ENCODE results near the gene PROC.

DNA sequence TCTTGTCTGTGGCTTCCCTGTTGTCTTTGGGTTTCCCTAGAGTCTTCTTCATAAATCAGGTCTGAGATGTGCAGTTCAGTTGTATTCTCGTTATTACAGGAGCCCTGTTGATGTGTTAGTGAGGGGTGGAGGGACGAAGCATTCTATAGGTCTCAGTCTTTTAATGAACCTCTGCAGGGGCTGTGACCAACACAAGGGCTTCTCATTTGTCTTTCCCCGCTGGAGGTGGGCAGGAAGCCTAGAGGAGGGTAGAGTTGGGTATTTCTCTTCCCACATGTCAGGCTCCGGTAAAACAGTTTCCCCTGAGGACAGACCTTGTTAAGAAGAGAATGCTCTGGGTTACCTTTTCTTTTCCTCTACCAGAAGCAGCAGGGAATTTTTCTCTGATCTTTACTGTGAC lies 31.2 kb downstream of the PROC start:
- TF ChIP-seq POLR2A (IDR thresholded peaks at IDR 0.05): no peak
- TF ChIP-seq, protein P1, sequence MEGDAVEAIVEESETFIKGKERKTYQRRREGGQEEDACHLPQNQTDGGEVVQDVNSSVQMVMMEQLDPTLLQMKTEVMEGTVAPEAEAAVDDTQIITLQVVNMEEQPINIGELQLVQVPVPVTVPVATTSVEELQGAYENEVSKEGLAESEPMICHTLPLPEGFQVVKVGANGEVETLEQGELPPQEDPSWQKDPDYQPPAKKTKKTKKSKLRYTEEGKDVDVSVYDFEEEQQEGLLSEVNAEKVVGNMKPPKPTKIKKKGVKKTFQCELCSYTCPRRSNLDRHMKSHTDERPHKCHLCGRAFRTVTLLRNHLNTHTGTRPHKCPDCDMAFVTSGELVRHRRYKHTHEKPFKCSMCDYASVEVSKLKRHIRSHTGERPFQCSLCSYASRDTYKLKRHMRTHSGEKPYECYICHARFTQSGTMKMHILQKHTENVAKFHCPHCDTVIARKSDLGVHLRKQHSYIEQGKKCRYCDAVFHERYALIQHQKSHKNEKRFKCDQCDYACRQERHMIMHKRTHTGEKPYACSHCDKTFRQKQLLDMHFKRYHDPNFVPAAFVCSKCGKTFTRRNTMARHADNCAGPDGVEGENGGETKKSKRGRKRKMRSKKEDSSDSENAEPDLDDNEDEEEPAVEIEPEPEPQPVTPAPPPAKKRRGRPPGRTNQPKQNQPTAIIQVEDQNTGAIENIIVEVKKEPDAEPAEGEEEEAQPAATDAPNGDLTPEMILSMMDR (IDR thresholded peaks at IDR 0.05): no peak

All from adrenal gland (tissue), 5 donors.